Nephron (organoid): ENCODE results near the gene C15orf39.
A peak's percentile ranks its signal among the peaks of the same experiment; 100 is the strongest.

Experiments used
- H3K27ac Mint-ChIP-seq, 3 experiments: 2 replicates each; pipeline ENCODE4 v1.8.0; 2020; ENCODE audit warnings: mixed read lengths in 3 of 3, mild to moderate bottlenecking in 2 of 3, moderate library complexity in 1 of 3
- H3K27me3 Mint-ChIP-seq: 2 replicates; pipeline ENCODE4 v1.8.0; 2021; ENCODE audit warnings: low read depth, mild to moderate bottlenecking, moderate library complexity, mixed read lengths
- H3K36me3 Mint-ChIP-seq: 2 replicates; pipeline ENCODE4 v1.8.0; 2020; ENCODE audit warnings: low read depth, mixed read lengths
- H3K4me1 Mint-ChIP-seq: 2 replicates; pipeline ENCODE4 v1.8.0; 2020; ENCODE audit warnings: mixed read lengths
- H3K4me3 Mint-ChIP-seq, 3 experiments: 2 replicates each; pipeline ENCODE4 v1.8.0; 2020; ENCODE audit warnings: mild to moderate bottlenecking in 3 of 3, mixed read lengths in 3 of 3, moderate library complexity in 2 of 3
- H3K9me3 Mint-ChIP-seq: 2 replicates; pipeline ENCODE4 v1.8.0; 2020; ENCODE audit warnings: mixed read lengths
- TF ChIP-seq, protein P1 (sequence below), 3 experiments: fragments of 200-600 bp; sonication (generic); IDR thresholded peaks; one replicate each; pipeline ENCODE4 v1.5.0; 2021; ENCODE audit warnings: antibody characterized with exemption in 3 of 3; ENCODE audit not compliant: unreplicated experiment in 3 of 3

C15orf39 gene

DNA sequence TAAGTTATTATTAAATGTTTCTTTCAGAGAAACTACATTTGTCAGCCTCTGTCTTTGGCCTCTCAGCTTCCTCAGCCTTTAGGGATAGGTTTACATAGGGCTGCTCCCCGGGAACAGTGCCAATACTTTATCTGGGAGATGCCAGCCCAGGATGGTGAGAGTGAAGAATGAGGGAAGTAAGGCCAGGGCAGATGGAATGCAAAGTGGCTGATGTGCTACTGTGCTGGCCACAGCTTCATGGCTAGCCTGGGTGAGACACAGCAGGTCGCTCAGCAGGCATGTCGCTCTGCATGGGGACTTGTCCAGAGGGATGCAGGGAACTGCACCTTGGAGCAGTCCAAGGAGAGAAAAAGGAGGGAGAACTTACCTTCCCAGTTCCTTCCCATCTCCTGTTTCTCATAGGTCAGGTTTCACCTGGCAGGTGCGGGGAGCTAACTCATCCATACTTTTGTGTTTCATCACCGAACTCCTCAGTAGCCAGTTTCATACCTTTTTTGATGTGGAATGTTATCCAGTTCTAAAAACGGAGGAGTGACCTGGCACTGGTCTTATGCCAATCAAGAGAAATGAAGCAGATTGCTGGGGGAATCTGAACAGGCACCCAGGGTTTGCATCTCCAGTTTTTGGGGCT lies 30.9 kb upstream of the C15orf39 start:
- H3K4me3 Mint-ChIP-seq: no peak overlapping the region
- peaks cover 18% of the 10 kb centered on the region for H3K4me1 Mint-ChIP-seq
- TF ChIP-seq, protein P1, sequence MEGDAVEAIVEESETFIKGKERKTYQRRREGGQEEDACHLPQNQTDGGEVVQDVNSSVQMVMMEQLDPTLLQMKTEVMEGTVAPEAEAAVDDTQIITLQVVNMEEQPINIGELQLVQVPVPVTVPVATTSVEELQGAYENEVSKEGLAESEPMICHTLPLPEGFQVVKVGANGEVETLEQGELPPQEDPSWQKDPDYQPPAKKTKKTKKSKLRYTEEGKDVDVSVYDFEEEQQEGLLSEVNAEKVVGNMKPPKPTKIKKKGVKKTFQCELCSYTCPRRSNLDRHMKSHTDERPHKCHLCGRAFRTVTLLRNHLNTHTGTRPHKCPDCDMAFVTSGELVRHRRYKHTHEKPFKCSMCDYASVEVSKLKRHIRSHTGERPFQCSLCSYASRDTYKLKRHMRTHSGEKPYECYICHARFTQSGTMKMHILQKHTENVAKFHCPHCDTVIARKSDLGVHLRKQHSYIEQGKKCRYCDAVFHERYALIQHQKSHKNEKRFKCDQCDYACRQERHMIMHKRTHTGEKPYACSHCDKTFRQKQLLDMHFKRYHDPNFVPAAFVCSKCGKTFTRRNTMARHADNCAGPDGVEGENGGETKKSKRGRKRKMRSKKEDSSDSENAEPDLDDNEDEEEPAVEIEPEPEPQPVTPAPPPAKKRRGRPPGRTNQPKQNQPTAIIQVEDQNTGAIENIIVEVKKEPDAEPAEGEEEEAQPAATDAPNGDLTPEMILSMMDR (IDR thresholded peaks at IDR 0.05; ENCODE audit: unreplicated experiment in 3 of 3): no peak
- H3K9me3 Mint-ChIP-seq: peaks cover 8% of the 10 kb centered on the region
- H3K27me3 Mint-ChIP-seq: peaks cover 15% of the 10 kb centered on the region
- no peaks in the 10 kb centered on the region for H3K36me3 Mint-ChIP-seq
- no peak overlapping the region for H3K27ac Mint-ChIP-seq

DNA sequence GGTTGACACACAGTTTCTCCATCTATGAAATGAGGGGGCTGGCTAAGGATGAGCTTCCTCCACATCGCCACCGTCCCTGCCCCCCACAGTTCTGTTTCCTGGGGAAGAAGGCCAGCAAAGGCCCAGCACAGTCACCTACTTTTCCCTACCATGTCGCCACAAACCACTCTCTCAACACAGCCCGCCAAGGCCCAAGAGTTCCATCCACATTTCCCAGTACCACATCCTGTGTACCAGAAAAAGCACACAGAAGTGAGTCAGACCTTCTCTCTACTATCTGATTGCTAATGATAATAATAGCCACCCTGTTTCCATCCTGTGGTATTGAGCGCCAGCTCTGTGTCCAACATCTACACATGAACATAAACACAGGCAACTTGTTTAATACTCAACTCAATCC lies 30.3 kb upstream of the C15orf39 start:
- no peaks in the 10 kb centered on the region for H3K36me3 Mint-ChIP-seq
- TF ChIP-seq, protein P1 (IDR thresholded peaks at IDR 0.05; ENCODE audit: unreplicated experiment in 3 of 3): no peak
- peaks cover 8% of the 10 kb centered on the region for H3K9me3 Mint-ChIP-seq
- peaks cover 14% of the 10 kb centered on the region for H3K27me3 Mint-ChIP-seq
- H3K27ac Mint-ChIP-seq: no peak overlapping the region
- H3K4me1 Mint-ChIP-seq: peaks cover 17% of the 10 kb centered on the region
- H3K4me3 Mint-ChIP-seq: no peak overlapping the region

DNA sequence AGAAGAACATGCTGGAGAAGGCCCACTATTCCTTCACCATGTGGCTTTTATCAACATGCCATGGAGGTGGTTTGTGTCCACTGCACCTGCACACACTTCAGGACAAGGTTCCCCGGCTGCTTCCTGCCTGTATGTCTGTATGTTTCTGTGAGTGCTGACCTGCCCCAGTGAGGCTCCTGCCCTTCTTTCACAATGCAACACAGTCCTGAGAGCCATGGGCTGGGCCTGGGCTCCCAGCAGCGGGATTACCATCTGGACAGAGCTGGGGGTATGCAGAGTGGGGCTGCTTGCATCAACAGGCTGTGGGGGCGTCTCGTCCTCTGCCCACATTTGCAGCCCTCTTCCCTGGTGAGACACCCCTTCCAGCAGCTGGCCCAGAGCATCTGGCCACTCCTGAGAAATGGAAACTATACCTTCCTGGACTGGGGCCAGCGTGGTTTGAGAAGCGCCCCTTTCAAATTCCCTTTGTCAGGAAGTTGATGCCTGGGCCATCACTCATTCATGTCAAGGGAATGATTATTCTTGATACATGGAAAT lies 29.3 kb upstream of the C15orf39 start:
- peaks cover 6% of the 10 kb centered on the region for H3K9me3 Mint-ChIP-seq
- TF ChIP-seq, protein P1 (IDR thresholded peaks at IDR 0.05; ENCODE audit: unreplicated experiment in 3 of 3): no peak
- H3K4me1 Mint-ChIP-seq: peaks cover 22% of the 10 kb centered on the region
- peaks cover 18% of the 10 kb centered on the region for H3K27me3 Mint-ChIP-seq
- H3K36me3 Mint-ChIP-seq: no peaks in the 10 kb centered on the region
- no peak overlapping the region for H3K27ac Mint-ChIP-seq
- no peak overlapping the region for H3K4me3 Mint-ChIP-seq

DNA sequence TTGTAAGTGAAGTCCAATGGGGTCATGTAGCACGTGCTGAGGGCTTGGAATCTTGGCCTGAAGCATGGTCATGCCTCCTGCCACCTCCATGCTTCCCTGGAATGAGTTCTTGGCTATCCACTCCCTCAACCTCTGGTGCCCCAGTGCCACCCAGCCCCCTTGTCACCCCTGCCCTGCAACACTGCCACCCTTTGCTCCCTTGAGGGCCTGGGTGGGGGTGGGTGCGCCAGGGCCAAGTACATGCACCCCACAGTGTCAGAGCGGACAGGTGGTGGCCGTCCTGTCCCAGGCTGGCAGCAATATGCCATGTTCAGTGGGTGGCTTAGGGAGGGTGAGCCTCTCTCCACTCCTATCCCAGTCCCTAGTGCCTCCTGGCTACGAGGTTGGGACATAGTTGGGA lies 27.6 kb upstream of the C15orf39 start:
- TF ChIP-seq, protein P1 (IDR thresholded peaks at IDR 0.05; ENCODE audit: unreplicated experiment in 3 of 3): no peak
- H3K4me1 Mint-ChIP-seq: peaks cover 33% of the 10 kb centered on the region
- H3K4me3 Mint-ChIP-seq: no peak overlapping the region
- H3K36me3 Mint-ChIP-seq: no peaks in the 10 kb centered on the region
- peaks cover 27% of the 10 kb centered on the region for H3K27me3 Mint-ChIP-seq
- no peaks in the 10 kb centered on the region for H3K9me3 Mint-ChIP-seq
- H3K27ac Mint-ChIP-seq: no peak overlapping the region

DNA sequence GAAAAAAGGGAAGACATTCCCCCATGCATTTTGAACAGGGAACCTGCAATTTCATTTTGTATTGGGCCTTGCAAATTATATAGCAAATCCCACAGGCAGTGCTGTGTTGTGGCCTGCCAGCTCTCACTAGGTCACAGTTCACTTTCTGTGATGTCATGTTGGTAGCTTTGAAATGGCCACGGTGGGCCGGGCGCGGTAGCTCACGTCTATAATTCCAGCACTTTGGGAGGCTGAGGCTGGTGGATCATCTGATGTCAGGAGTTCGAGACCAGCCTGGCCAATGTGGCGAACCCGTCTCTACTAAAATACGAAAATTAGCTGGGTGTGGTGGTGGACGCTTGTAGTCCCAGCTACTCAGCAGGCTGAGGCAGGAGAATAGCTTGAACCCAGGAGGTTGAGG lies 27.0 kb upstream of the C15orf39 start:
- Mint-ChIP-seq H3K4me1 (peaks cover 40% of the 10 kb centered on the region), H3K27ac (no peak overlapping the region), H3K36me3 (no peaks in the 10 kb centered on the region), H3K9me3 (no peaks in the 10 kb centered on the region), H3K27me3 (peaks cover 29% of the 10 kb centered on the region), H3K4me3 (no peak overlapping the region)
- TF ChIP-seq, protein P1 (IDR thresholded peaks at IDR 0.05; ENCODE audit: unreplicated experiment in 3 of 3): no peak

DNA sequence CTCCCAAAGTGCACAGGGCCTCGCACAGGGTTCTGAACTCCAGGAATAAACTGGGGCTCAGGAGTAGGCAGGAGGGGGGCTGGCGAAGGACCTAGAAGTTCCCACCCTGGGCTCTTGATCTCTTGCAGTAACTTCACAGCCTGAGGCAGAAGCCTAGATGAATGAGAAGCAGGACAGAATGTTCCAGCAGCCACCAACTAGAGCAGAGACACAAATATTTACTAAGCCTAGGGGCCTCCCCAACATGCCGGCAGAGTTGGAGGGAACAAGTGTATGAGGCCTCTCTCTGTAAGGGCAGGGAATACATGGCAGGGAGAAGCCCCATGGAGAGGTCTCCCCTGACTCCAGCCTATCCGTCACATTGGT lies 25.3 kb upstream of the C15orf39 start:
- H3K36me3 Mint-ChIP-seq: no peaks in the 10 kb centered on the region
- peaks cover 48% of the 10 kb centered on the region for H3K4me1 Mint-ChIP-seq
- peak overlapping the region in 1 of 3 experiments; percentile 16 for H3K4me3 Mint-ChIP-seq
- H3K27me3 Mint-ChIP-seq: peaks cover 26% of the 10 kb centered on the region
- H3K9me3 Mint-ChIP-seq: no peaks in the 10 kb centered on the region
- no peak overlapping the region for H3K27ac Mint-ChIP-seq
- TF ChIP-seq, protein P1 (IDR thresholded peaks at IDR 0.05; ENCODE audit: unreplicated experiment in 3 of 3): no peak
